Endothelial cell of umbilical vein (primary cell): ENCODE data around the gene ABLIM2. TPM values are rescaled to one million over a fixed set of nuclear protein-coding genes. Genes with fewer than 3 reads are reported as not detected.

Experiments used
- BruUV-seq: library from RNA; stranded (reverse); fragments of 400-500 nt; replicated peaks from 2 replicates; lab custom pipeline; 2021; lab: Mats Ljungman, UMichigan
- CTCF ChIA-PET: fragments of 300-600, 350-600 bp; sonication (Branson Sonifier 250); formaldehyde crosslinking; loops from one replicate; lab custom pipeline; 2021; ENCODE audit warnings: antibody characterized with exemption, inconsistent platforms; lab: Charles Lee
- POLR2A ChIA-PET: fragments of 300-600, 350-600 bp; sonication (Branson Sonifier 250); formaldehyde crosslinking; loops from one replicate; lab custom pipeline; 2021; ENCODE audit warnings: antibody characterized with exemption, inconsistent platforms; lab: Charles Lee
- DNase-seq: peaks from one replicate; pipeline ENCODE4 v3.0.0-alpha.2; 2011; ENCODE audit warnings: low read depth, low spot score
- FAIRE-seq: peaks from 2 replicates; lab custom pipeline; 2011; peaks lifted over from hg19 to GRCh38; lab: Jason Lieb, UNC
- H2AFZ ChIP-seq: 2 replicates; pipeline ENCODE4 v1.6.0; 2012; ENCODE audit warnings: low read depth, low read length, control low read depth, inconsistent platforms
- H3K27ac ChIP-seq: 2 replicates; pipeline ENCODE4 v1.5.1; 2011; ENCODE audit warnings: low read depth, mild to moderate bottlenecking, control low read depth, low read length, moderate library complexity; ENCODE audit not compliant: insufficient read depth
- H3K27me3 ChIP-seq, 2 experiments: 2 replicates each; pipeline versions ENCODE4 v1.6.0 to v1.6.1; 2011; ENCODE audit warnings: low read length in 2 of 2, mixed read lengths in 1 of 2; ENCODE audit not compliant: control insufficient read depth in 2 of 2, insufficient read depth in 2 of 2
- H3K36me3 ChIP-seq, 2 experiments: 2 replicates in 1 of 2; 3 replicates in 1 of 2; pipeline ENCODE4 v1.5.1; 2011; ENCODE audit warnings: low read length in 2 of 2, mild to moderate bottlenecking in 1 of 2, moderate library complexity in 1 of 2; ENCODE audit not compliant: control insufficient read depth in 2 of 2, insufficient read depth in 2 of 2; ENCODE audit errors: extremely low read depth in 1 of 2
- H3K4me1 ChIP-seq: 3 replicates; pipeline ENCODE4 v1.5.1; 2011; ENCODE audit warnings: mild to moderate bottlenecking, low read length; ENCODE audit not compliant: control insufficient read depth, insufficient read depth; ENCODE audit errors: extremely low read depth
- H3K4me2 ChIP-seq: 2 replicates; pipeline ENCODE4 v1.6.1; 2011; ENCODE audit warnings: low read length, control low read depth, mixed read lengths; ENCODE audit not compliant: insufficient read depth
- H3K4me3 ChIP-seq, 3 experiments: fragments of 200-600 bp in 1 of 3; sonication (generic), shearing (Covaris generic) in 1 of 3; replicated peaks in 1 of 3; 2 replicates each; pipeline ENCODE4 v1.5.1; 2011 to 2016; ENCODE audit warnings: control low read depth in 3 of 3, low read length in 3 of 3, mild to moderate bottlenecking in 2 of 3, inconsistent platforms in 1 of 3, low read depth in 1 of 3, moderate library complexity in 1 of 3; ENCODE audit not compliant: insufficient read depth in 1 of 3
- H3K79me2 ChIP-seq: 2 replicates; pipeline ENCODE4 v1.6.0; 2012; ENCODE audit warnings: low read length, inconsistent platforms; ENCODE audit not compliant: control insufficient read depth, insufficient read depth
- H3K9ac ChIP-seq: replicated peaks from 2 replicates; pipeline ENCODE3; 2011; ENCODE audit warnings: low read length, control low read depth; ENCODE audit not compliant: insufficient read depth; ENCODE audit errors: extremely low read depth
- H3K9me1 ChIP-seq: replicated peaks from 3 replicates; pipeline ENCODE4 v1.6.0; 2011; ENCODE audit warnings: mild to moderate bottlenecking, low read length; ENCODE audit not compliant: control insufficient read depth, insufficient read depth; ENCODE audit errors: extremely low read depth
- H3K9me3 ChIP-seq: replicated peaks from 2 replicates; pipeline ENCODE4 v1.5.1; 2012; ENCODE audit warnings: low read length, inconsistent platforms; ENCODE audit not compliant: control insufficient read depth, insufficient read depth
- H4K20me1 ChIP-seq: replicated peaks from 2 replicates; pipeline ENCODE3; 2011; ENCODE audit warnings: mild to moderate bottlenecking, low read length; ENCODE audit not compliant: control insufficient read depth, insufficient read depth; ENCODE audit errors: extremely low read depth
- CTCF ChIP-seq, 2 donors: IDR thresholded peaks; 1 replicate in 1 of 2; 2 replicates in 1 of 2; pipeline ENCODE4 v1.5.1; 2011; ENCODE audit warnings: low read length in 2 of 2, mild to moderate bottlenecking in 2 of 2, moderate library complexity in 2 of 2, control low read depth in 1 of 2, inconsistent platforms in 1 of 2, low read depth in 1 of 2; ENCODE audit not compliant: insufficient read depth in 1 of 2; ENCODE audit errors: extremely low read depth in 1 of 2
- EZH2 ChIP-seq: IDR thresholded peaks from 2 replicates; pipeline ENCODE4 v1.6.1; 2012; ENCODE audit warnings: borderline replicate concordance, low read depth, mild to moderate bottlenecking, moderate library complexity, low read length, inconsistent platforms; ENCODE audit not compliant: severe bottlenecking
- FOS ChIP-seq: IDR thresholded peaks from 2 replicates; pipeline ENCODE4 v1.6.1; 2011; ENCODE audit warnings: mild to moderate bottlenecking, low read length, moderate library complexity, borderline replicate concordance; ENCODE audit not compliant: insufficient read depth
- GATA2 ChIP-seq: IDR thresholded peaks from 2 replicates; pipeline ENCODE4 v1.7.0; 2011; ENCODE audit warnings: low read depth, mild to moderate bottlenecking, moderate library complexity, mixed read lengths, low read length; ENCODE audit not compliant: insufficient read length, insufficient read depth
- JUN ChIP-seq: IDR thresholded peaks from 2 replicates; pipeline ENCODE4 v1.6.1; 2011; ENCODE audit warnings: borderline replicate concordance, low read depth; ENCODE audit not compliant: insufficient read length, insufficient read depth
- MAX ChIP-seq: IDR thresholded peaks from 2 replicates; pipeline ENCODE4 v1.6.1; 2011; ENCODE audit not compliant: insufficient read depth, insufficient read length
- MYC ChIP-seq: IDR thresholded peaks from one replicate; pipeline ENCODE4 v1.6.1; 2011; ENCODE audit warnings: mild to moderate bottlenecking, low read depth, low read length
- POLR2A ChIP-seq: IDR thresholded peaks from 2 replicates; pipeline ENCODE4 v1.6.1; 2012; ENCODE audit warnings: low read depth, mild to moderate bottlenecking, control low read depth, low read length
- POLR2AphosphoS5 ChIP-seq: IDR thresholded peaks from 2 replicates; pipeline ENCODE4 v1.6.1; 2012; ENCODE audit warnings: low read depth, mild to moderate bottlenecking, control low read depth, low read length, moderate library complexity; ENCODE audit not compliant: insufficient read depth
- dilution Hi-C: fragments of 300-500 bp; cut with MboI; formaldehyde crosslinking; loops from one replicate; pipeline ENCODE4 v1.15.0; 2019; ENCODE audit warnings: low sequenced_read_pairs; ENCODE audit not compliant: extremely low pct_ligation_motif_present
- intact Hi-C: fragments of 100-400 bp; cut with micrococcal nuclease; formaldehyde crosslinking; loops from one replicate; pipeline ENCODE4 v1.10.0; 2022
- polyA plus RNA-seq, 4 experiments: library from polyadenylated mRNA; depleted of rRNA in 3 of 4; stranded (reverse) in 3 of 4; unstranded in 1 of 4; fragments of >200 nt; gene quantifications; 2 replicates each; pipeline versions ENCODE4 v1.2.1 to v1.2.3, GENCODE V29; 2011 to 2012; ENCODE audit warnings: missing spikeins in 1 of 4
- total RNA-seq: library from RNA; stranded (reverse); gene quantifications from 2 replicates; pipeline ENCODE4 v1.2.3, GENCODE V29; 2021

Gene ABLIM2
- total and polyA plus RNA-seq, 2 donors (not counting 3 experiments of a cell fraction or from before 2014, with no cell fraction given) = 0.28 to 0.66 TPM

GRCh38 chr4:8083086-8083825 lies 75.4 kb downstream of the ABLIM2 start:
- no peak overlapping the region for H2AFZ ChIP-seq
- intact Hi-C loops (no loop called here), dilution Hi-C loops (no loop called here)
- H4K20me1 ChIP-seq = no peaks in the 10 kb centered on the region
- no peak overlapping the region for H3K27ac ChIP-seq
- no peaks in the 10 kb centered on the region for H3K9me3 ChIP-seq
- H3K9ac ChIP-seq = no peak overlapping the region
- H3K4me2 ChIP-seq = no peak overlapping the region
- CTCF ChIA-PET = interaction anchor here (1.0 to 1.2 kb wide), 2 partner anchors 8 to 30 kb away, joined by 3 read pairs; no protein-coding TSS in a partner anchor
- DNase-seq (no peak), FAIRE-seq (no peak)
- peaks cover 7% of the 10 kb centered on the region for H3K4me1 ChIP-seq
- H3K27me3 ChIP-seq = peaks cover 0 to 5% of the 10 kb centered on the region in 2 experiments
- H3K79me2 ChIP-seq = no peaks in the 10 kb centered on the region
- TF ChIP-seq FOS = no peak
- TF ChIP-seq JUN = no peak
- no peak for TF ChIP-seq POLR2AphosphoS5
- no peak for TF ChIP-seq CTCF (IDR thresholded peaks at IDR 0.05; ENCODE audit: extremely low read depth in 1 of 2, insufficient read depth in 1 of 2, low read depth in 1 of 2, low read length in 2 of 2)
- no peak for TF ChIP-seq POLR2A
- TF ChIP-seq MAX = no peak
- TF ChIP-seq EZH2 = no peak
- TF ChIP-seq GATA2 = no peak
- no peak for TF ChIP-seq MYC
- POLR2A ChIA-PET = no interaction called here
- no TSS peak for BruUV-seq
- no peak overlapping the region for H3K4me3 ChIP-seq
- H3K36me3 ChIP-seq = no peaks in the 10 kb centered on the region
- no peaks in the 10 kb centered on the region for H3K9me1 ChIP-seq
